HG03520 (cell line): ENCODE measurements around the gene LRRK2.
"Not testable (repeated sequence)": the region's sequence is repeated elsewhere in the genome, so short reads cannot be mapped to it uniquely, and the experiment has no call there.

Experiments used
- ATAC-seq: cut with Tn5 transposase; IDR thresholded peaks from one replicate; pipeline ENCODE4 v1.9.1; 2021; ENCODE audit warnings: mild to moderate bottlenecking, moderate library complexity; ENCODE audit not compliant: unreplicated experiment

LRRK2 gene

DNA sequence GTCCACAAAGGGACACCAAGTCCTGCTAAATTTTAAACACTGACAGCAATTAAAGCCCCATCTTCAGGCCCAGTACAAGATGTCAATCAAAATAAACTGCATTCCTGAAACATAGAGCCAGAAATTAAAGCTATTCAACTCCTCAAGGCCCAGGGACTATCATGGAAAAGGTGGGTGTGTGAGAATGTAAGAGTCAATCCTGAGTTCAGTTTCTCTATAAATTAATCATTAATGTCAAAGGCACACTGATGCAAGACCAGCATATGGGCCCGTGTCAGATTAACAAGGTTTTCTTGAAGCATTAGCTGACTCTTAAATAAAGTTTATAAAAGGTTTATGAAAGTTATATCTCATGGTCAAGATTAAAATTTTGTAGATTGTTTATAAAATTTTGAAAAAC lies 13.6 kb upstream of the LRRK2 start:
- not testable (repeated sequence) for ATAC-seq

DNA sequence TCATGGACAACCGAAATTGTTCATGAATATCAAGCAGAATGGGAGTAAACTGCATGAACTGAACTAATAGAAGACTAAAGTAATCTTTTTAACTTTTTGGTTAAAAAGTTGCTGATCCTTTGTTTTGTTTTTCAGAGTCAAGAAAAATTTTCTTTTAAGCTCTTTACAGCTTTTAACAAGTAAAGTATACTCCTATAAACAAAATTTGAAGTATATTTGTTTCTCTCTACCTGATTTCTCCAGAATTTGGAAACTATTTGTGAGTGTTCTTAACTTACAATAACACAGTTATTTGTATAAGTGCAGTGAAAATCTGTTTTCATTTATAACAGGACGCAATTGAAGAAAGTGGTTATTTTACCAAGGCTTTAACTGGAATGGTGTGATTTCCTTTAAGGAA lies 12.2 kb upstream of the LRRK2 start:
- no peak for ATAC-seq

DNA sequence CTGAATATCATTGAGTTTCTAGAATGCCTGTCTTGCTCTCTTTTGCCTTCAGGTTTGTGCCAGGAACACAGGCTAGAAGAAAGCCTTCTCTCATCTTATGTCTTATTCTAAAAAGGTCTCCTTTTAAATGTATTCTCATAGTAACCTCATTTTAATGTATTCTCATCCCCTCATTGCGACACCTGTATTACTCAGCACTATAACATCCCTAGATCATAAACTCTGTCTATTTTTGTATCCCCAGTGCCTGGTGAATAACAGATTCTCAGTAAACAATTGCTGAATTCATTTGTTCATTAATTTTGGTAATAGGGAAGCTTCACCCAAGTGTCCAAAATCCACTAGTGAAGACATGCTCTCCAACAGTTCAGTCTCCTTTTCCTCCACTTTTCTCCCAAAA lies 8.8 kb upstream of the LRRK2 start:
- no peak for ATAC-seq

DNA sequence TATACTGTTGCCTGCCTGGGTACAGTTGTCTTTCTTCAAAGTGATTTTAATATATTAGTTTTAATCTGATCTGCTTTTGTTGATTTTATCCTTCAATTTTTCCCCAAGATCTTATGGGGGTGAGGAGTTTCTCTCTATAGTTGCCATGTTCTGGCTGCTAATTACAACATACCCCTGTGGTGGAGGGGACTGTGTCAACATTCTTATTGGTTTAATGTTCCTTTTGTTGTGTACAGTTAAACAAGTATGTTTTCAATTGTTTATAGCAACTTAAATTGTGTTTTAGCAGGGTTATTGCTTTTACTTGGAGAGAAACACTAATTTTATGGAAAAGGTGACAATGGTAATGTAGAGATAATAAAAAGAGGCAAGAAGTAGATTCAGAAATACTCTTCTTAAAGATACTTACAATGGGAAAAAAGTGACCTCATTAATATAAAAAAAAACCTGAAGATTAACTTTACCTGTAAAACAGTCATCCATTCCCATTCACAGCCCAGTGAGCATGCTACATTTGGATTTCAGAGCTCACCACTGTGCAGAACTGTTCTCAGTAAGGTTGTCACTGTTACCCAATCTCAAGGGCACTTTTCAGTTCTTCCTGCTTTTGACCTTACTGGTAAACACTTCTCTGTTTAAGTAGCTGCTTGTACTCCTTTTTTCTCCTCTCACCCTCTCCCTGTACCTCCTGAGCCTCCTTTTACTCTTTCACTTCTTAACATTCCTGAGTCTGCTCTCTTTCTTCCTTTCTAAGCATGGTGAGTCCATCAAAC lies 8.1 kb upstream of the LRRK2 start:
- no peak for ATAC-seq

DNA sequence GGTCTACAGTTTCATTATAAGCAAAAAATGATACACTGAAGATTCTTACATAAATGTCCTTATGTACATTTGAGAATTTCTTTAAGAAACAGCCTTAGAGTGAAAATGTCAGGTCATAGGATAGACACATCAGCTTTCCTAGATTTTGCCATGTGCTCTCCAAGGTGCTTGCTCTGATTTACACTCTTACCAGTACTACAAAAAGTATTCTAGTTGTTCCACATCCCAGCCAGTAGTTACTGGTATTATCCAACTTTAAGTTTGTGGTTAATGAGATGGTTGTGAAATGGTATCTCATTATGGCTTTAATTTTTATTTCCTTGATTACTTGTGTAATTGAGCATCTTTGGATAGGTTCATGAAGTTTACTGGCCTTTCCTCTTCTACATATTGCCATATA lies 5.0 kb upstream of the LRRK2 start:
- no peak for ATAC-seq

DNA sequence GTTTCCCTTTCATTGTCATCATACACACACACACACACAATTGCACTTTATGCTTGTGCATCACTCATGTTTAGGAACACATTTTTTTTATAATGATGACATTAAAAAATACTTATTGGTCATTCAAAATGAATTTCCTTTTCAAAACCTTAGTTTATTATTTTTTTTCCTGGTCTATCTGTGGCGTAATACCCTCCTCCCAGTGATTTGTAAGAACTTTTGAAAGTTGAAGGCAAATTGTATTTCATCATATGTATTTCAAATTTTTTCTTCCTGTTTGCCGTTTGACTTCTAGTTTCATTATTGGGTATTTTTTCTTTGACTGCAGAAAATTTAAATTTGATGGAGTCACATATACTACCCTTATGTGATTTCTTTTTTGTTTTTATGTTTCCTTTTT lies 2.5 kb upstream of the LRRK2 start:
- ATAC-seq, result no peak

DNA sequence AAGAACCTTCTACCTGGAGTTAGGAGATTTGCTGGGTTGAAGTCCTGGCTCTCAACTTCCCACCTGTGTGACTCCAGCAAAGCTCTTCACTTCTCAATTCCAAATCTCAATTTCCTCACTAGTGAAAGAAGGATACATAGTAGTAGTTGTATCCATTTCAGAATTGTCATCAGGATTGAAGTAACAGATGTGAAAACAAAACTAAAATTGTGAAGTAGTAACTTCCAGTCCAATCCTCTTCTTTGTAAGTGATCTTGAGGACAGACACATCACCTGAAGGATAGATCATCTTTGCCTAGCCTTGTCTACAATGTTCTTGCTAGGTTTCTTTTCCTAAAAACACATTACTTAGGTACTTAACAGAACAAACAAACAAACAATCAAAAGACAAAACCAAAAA lies 1.2 kb upstream of the LRRK2 start:
- no peak for ATAC-seq

DNA sequence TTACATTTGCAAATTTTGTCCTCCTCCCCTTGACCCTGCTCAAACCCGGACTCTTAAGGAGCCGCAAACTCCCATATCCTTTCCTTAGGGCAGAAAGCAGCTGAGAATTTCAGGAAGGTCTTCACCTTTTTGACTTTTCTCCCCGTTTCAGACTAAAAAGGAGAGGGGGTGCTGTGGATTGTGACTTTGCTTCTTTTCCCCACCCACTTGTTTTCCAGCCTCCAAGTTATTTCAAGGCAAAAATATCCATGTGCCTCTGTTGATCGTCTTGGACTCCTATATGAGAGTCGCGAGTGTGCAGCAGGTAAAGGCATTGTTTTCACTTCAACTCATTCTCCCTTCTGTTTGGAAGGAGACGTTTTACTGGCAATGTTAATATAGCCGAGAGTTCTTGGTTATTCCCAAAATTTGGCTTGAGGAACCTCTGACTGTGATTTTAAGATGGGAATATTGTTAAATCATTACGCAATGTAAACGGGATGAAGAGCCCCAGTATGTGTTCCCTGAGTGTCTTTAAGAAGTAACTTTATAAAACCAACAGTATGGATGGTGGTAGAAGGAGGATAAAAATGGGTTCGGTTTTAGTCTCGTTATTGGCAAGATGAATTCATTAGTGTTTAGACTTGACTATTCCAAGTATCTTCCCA lies 663 bp downstream of the LRRK2 start:
- no peak for ATAC-seq

DNA sequence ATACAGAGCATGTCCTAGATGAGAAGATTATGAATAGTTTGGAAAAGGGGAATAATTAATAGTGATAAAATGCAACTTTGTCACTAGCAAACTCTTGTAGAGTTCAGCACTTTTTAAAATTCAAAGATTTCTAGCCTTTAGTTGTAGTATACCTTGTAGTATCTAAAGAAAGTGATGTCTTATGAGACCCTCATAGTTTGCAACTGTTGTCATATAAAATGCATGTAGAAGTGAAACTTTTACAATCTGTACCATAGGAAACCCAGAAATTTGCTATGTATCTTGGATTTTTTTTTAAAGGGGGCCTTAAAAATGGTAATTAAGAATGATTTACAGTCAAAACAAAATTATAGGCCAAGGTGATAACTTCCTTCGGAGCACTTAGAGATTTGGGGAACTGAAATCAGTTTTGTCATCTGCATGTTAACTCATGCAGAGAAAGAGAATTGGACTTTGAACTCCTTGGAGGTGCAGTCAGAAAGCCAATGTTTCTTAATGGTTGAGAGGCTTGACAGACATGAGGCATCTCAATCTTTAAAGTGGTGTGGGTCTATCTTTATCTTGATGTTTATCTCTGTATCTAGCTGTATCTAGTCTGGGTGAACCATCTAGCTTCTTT lies 1.3 kb downstream of the LRRK2 start:
- ATAC-seq, result peak; percentile 54

DNA sequence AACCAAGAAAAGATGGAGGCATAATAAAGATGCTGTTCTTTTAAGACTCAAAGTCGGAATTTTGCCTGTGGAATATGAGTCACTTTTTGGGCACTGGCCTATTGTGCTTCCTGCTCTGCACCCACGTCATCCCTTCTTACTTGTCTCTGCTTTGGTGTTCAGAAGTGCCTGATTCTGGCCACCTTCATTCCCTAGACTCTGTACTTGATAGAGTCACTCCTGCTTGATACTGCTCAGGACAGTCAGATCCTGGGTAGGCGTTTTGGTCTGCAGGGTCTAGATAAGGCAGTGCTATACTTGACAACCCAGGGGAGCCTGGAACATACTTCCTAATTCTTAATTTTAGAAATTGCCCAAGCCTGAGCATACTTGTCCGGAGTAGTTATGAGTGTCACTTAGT lies 1.9 kb downstream of the LRRK2 start:
- no peak for ATAC-seq

DNA sequence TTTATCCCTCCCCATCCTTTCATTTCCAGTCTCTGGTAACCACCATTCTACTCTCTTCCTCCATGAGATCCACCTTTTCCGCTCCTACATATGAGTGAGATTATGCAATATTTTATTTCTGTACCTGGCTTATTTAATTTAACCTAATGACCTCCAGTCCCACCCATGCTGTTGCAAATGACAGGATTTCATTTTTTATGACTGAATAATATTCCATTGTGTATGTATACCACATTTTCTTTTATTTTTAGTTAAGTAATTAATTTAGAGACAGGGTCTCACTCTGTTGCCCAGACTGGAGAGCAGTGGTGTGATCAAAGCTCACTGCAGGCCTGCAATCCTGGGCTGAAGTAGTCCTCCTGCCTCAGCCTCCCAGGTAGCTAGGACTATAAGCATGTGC lies 2.6 kb downstream of the LRRK2 start:
- ATAC-seq, result no peak

DNA sequence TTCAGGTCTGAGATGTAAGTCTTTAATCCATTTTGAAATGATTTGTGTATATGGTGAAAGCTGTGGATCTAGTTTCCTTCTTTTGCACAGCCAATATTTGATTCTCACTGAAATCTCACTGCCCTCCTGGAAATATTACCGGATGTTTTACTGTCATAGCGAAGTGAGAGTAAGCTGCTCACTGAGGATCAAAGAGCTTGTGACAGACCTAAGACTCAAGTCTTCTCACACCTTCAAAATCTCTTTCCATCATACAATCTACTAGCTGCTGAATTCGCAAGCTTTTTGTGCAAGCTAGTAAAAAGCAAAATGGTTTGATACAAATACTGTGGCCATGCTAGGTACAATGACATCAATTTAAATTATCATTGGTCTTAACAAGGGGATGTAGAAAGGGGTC lies 3.9 kb downstream of the LRRK2 start:
- no peak for ATAC-seq

DNA sequence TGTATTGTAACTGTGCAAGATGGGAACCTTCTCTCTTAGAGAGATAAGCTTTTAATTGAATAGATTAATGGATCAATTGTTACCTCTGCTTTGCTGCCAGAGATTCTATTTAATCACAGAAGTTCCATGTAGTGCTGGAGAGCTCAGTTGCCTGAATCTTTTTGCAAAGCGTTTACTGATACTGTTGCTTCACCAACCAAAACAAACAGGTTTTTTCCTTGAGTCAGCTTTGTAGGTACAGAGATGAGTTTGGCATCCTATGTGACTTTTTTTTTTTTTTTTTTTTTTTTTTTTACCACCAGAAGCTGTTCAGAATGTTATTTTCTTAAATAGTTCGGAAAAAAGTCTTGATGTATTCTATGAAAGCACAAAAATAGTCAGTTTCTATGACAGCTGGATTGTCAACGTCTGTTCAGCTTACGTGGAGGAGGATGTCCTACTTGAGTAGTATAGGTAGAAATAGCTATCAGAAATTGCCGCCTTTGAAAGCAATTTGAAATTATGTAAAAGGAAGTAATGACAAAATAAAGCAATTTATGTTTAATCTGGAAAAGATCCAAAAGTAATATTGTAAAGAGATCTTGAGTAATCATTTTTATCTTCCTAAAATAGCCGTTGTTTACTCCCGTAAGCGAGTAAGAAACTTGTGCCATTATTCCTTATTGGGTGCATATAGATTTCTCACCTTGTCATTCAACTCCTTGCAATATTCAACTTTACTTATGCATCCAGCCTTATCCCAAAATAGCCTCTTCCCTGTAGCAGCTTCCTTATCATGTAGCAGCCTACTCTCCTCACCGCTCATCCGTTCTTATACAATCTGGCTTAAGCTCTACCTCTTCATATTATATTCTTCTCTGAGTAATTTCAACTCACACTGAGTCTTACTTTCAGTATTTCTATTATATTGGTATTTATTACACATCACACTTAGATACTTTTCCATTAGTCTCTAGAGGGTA lies 5.2 kb downstream of the LRRK2 start:
- no peak for ATAC-seq

DNA sequence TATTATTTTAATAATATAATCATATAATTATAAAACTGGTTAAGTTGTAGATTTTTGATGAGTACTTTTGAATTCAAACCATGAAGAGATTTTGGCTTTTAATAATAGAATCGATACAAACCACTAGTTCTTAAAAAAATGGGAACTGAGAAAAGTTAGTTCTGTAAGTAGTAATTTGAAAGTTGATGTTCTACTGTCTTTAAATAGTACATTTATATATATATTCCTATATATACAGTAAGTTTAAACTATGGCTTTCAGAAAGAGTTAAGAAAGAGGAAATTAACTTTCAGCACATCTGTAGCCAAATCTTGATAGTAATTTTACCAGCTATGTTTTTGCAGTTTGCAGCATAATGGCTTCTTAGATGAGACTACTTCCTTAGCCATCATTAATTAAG lies 7.8 kb downstream of the LRRK2 start:
- peak; percentile 31 for ATAC-seq

DNA sequence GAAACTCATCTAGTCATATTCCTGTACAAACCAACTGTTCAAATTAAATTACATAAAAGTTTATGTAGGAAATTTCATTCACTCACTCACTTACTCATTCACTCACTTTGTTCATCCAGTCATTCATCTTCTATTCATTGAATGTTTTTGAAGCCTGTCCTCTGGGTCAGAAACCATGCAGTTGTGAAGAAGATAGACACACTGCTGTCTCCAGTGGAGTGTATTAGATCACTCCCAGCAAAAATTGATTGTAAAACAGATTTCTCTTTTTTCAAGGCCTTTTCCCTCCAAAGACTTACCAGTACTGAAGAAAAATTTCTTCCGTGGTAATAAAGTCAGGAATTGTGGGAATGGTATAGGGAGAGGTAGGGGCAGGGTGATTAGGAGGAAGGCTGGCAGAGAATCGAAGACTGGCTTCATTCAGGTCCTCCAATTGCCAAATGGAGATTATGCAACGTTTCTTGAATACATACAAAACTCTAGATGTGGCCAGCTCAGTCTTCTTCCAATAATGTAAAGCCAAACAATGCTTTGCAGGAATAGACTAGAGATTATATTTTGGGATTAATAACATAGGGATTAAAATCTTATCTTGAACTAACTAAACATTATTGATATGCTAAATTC lies 9.1 kb downstream of the LRRK2 start:
- ATAC-seq, result no peak

DNA sequence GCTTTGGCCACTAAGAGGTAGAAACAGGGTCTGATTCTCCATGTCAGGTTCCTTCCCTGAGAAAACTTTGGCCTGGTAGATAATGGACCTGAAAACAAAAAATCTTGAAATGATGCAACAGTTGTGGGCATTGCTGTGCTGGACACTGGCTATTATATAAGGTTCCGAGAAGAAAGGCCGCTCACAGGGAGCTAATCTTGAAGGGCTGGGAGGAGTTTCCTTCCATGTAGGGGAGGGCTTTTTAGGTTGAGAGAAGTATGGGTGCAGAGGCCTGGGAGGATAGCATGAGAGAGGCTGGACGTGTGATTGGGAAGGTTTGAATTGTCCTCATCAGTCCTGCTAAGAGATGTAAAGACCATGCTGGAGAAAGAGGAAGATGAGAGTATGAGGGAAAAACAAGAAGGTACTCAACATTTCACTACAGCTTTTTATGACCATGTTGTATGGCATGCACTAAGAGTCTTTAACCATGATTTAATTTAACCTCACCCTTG lies 11.6 kb downstream of the LRRK2 start:
- ATAC-seq, result no peak

DNA sequence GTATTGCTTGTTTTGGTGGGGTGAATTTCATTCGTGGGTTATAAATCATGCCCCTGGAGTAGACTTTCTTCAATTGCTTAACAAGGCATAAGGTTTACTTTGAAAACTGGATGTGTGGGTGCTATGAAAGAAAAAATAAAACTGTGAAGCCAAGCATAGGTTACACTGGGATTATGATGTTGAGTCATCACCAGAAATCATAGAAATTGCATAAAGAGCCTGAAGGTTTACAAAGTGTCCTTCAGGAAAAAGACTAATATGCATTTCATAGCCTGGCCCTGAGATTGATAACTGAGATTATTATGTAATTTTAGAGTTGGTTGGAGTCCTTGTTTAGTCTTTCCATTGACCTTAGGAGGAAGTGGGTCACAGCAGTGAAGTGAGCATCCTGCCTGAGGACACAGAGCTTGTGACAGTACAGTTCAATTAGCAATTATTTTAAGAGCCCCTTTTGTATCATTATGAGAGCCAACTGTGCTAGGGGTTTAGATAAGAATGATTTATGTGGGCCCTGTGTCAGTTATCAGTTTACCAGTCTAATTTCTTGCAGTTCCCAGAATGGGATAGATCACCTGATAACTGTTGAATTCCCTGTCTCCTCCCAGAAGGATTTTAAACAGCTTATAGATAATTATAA lies 13.6 kb downstream of the LRRK2 start:
- no peak for ATAC-seq

DNA sequence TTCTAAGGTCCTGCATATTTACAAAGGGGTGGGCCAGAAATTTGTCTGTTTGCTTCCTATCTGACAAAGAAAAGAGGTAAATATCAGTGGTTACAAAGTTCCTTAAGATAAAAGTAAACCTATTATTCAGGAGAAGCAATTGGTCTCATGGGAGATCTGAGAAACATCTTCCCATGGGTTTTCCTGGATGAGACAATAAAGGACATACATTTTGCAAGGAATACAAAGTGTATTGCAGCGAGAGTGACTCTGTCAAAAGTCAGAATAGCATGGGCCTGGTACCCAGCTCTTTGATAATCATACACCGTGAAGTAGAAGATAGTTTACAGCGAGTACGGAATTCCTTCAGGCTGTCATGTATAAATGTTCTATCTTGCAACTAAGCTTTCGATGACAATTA lies 14.2 kb downstream of the LRRK2 start:
- ATAC-seq, result no peak

DNA sequence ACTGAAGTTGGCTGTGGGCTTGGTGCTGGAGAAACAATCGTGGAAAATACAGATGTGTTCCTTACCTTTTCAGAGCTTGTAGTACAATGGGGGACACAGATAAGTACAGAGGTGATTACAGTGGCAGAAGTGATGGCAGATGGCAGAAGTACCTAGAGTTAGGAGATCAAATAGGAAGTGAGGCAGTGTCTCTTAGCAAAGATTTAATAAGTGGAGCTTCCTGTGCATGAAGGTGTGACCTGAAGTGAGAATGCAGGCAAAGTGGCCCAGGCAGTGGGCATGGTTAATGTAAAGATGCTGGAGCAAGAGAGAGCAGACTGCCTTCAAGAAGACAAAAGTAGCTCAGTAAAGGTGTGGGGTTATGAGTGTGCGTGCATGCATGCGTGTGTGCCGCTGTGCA lies 16.0 kb downstream of the LRRK2 start:
- no peak for ATAC-seq

DNA sequence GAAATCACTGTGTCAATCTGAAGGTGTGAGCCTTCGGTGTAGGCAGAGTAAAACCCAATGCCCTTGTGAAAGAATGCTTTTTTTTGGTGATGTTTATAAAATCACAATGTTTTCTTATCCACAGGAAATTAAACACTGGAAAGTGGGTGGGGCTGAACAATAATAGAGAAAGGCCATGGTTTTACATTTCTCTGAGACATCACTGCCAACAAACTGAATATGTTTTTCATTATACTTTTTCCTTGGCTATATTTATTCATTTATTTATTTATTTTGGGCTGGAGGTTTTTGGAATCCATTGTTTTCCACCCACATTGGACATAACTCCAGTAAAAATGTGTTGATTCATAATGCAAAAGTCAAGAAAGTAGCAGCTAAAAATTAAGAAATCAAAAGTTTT lies 16.9 kb downstream of the LRRK2 start:
- no peak for ATAC-seq
